Measurements from ENCODE around the gene MCU.
"Not testable (repeated sequence)": the region's sequence is repeated elsewhere in the genome, so short reads cannot be mapped to it uniquely, and the experiment has no call there.

MCU gene

DNA sequence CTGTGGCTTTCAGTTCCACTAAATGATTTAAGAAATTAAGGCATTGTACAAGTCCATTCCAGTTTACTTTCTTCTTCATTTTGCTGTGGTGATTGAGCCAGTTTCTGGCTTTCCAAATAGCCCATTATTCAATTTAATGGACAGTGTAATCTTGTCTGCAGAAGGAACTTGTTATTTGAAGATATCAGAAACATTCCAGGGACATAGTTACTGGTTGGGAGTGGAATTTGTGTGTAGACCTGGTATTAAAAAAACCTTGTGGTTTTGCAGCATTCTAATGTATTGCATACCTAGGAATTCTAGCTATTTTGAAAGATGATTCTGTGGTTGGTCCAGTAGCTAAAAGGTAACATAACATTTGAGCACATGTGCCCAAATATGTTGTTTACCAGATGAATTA lies 72.2 kb downstream of the MCU start:
- DNase-seq = no peak

- DNase-seq = no peak
Measured at GRCh38 chr10:72765051-72765745, 73.3 kb downstream of the MCU start.

GRCh38 chr10:72771195-72771594 lies 79.3 kb downstream of the MCU start:
- not testable (repeated sequence) for DNase-seq

- DNase-seq = no peak
Measured at GRCh38 chr10:72772031-72772430, 80.1 kb downstream of the MCU start.

DNA sequence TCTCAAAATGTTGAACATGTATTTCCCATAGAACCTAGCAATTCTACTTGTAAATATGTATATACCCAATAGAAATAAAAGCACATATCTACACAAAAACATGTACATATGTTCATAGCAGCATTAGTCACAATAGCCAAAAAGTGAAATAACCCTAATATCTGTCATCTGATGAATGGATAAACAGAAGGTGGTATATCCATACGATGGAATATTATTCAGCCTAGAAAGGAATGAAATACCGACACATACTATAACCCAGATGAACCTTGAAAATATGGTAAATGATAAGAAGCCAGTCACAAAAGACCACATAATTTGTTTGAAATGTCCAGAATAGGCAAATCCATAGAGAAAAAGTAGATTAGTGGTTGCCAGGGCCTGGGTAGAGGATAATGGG lies 87.9 kb downstream of the MCU start:
- no peak for DNase-seq

- DNase-seq = no peak
Measured at GRCh38 chr10:72782649-72783330, 90.8 kb downstream of the MCU start.

DNA sequence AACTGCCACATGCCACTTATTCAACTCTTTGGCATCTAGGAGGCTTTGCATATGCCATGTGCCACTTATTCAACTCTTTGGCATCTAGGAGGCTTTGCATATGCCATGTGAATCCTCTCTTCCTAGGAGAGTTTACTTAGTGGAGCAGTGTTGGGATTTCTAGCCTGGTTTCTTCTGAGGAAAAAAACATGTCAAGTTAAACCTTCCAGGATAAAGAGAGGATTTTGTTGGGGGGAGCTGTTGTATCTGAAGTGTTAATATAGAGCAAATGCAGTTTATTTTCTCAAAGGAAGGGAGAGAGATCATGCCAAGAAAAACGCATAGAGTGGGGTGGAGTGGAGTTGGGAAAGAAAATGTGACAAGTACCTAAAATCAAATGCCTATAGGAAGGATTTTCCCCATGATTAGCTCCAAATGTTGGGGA lies 91.5 kb downstream of the MCU start:
- DNase-seq = no peak

- DNase-seq = no peak
Measured at GRCh38 chr10:72784551-72785351, 92.8 kb downstream of the MCU start.

GRCh38 chr10:72785409-72785808 lies 93.5 kb downstream of the MCU start:
- DNase-seq = no peak

- no peak for DNase-seq
Measured at GRCh38 chr10:72790216-72790990, 98.5 kb downstream of the MCU start.

DNA sequence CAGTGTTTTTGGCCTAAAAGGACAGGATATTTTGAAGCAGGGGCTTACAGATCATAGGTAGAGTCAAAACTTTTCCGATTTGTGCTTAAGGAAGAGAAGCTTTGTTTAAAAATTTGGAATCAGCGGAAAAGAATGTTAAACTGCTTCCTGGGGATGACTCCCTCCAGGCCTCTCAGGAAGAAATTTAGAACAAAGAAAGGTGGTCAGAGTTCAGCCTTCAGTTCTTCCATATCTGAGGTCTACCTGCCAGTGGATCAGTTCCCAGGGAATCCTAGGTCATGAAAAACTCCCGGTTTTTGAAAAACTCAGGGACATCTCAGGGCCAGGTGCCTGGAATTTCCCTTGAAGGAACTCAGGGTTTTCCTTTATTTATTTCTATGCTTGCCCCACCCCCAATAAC lies 100.3 kb downstream of the MCU start:
- DNase-seq = no peak

GRCh38 chr10:72793752-72794151 lies 101.8 kb downstream of the MCU start:
- DNase-seq = no peak

GRCh38 chr10:72794260-72794659 lies 102.3 kb downstream of the MCU start:
- DNase-seq = no peak

GRCh38 chr10:72796042-72796441 lies 104.1 kb downstream of the MCU start:
- no peak for DNase-seq

GRCh38 chr10:72796538-72796937 lies 104.6 kb downstream of the MCU start:
- DNase-seq = no peak

- no peak for DNase-seq
Measured at GRCh38 chr10:72800000-72800740, 108.2 kb downstream of the MCU start.

DNA sequence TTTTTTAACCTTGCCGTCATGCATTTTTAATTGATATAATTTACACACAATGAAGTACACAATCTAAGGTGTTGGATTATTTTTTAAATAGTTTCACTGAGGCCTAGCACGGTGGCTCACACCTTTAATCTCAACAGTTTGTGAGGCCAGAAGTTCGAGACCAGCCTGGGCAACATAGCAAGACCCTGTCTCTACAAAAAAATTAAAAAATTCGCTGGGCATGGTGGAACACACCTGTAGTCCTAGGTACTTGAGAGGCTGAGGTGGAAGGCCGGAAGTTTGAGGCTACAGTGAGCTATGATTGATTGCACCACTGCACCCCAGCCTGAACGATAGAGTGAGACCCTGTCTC lies 108.8 kb downstream of the MCU start:
- DNase-seq = no peak

DNA sequence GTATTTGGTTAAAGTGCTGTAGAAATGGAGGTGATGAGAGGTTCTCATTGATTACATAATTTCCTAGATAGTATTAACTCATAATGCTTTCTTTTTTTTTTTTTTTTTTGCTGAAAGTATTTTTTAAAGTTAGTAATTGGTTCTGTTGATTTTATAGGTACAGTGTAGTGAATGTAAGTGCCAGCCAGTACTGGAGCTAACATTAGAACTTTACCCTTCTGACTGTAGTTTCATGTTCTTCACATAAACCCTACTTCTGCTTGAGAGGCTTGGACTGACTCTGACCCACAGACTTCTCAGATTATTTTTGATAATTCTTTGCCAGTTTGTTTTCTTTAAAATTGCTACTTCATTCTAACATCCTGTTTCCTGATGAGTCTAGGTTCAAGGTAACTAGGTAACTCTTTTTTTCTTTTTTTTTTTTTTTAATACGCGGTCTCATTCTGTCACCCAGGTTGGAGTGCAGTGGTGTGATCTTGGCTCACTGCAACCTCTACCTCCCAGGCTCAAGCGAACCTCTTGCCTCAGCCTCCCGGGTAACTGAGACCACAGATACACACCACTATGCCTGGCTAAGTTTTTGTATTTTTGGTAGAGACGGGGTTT lies 109.4 kb downstream of the MCU start:
- DNase-seq = no peak

- no peak for DNase-seq
Measured at GRCh38 chr10:72802332-72802731, 110.4 kb downstream of the MCU start.

GRCh38 chr10:72802763-72803505 lies 111.0 kb downstream of the MCU start:
- no peak for DNase-seq

- DNase-seq = no peak
Measured at GRCh38 chr10:72808001-72808400, 116.1 kb downstream of the MCU start.
